ENCODE measurements around the gene FKBP7. TPM values are rescaled to one million over a fixed set of nuclear protein-coding genes. Genes with fewer than 3 reads are reported as not detected.

FKBP7 gene
- total and polyA plus RNA-seq, 2 of the 8 experiments (the other 6 are each of a cell fraction or from before 2014, with no cell fraction given): 3.6 to 7.0 TPM

- Histone ChIP-seq H2BK15ac (ENCODE audit: low read length) (no peak overlapping the region), H3K4ac (replicated peaks; ENCODE audit: insufficient read length, low read depth, low read length) (no peak overlapping the region), H3K79me1 (ENCODE audit: low read depth, low read length) (no peaks in the 10 kb centered on the region), H3K9me3 (ENCODE audit: insufficient read depth in 2 of 2, low read depth in 1 of 2, low read length in 1 of 2) (no peaks in the 10 kb centered on the region), H3K56ac (replicated peaks; ENCODE audit: insufficient read length, low read depth, low read length) (no peak overlapping the region), H3K79me2 (ENCODE audit: control insufficient read depth in 1 of 2, insufficient read depth in 2 of 2, low read length in 2 of 2) (no peaks in the 10 kb centered on the region), H3K4me2 (ENCODE audit: insufficient read depth in 1 of 2, low read depth in 2 of 2, low read length in 2 of 2) (no peak overlapping the region), H3K23me2 (ENCODE audit: low read depth, low read length) (no peaks in the 10 kb centered on the region), H3K18ac (ENCODE audit: extremely low read depth, low read length) (no peak overlapping the region), H2BK5ac (ENCODE audit: low read depth, low read length) (no peak overlapping the region), H3K27me3 (replicated peaks in 1 of 4; ENCODE audit: control insufficient read depth in 3 of 4, extremely low read depth in 1 of 4, insufficient read depth in 3 of 4, low read length in 3 of 4) (no peaks in the 10 kb centered on the region), H3K36me3 (ENCODE audit: control insufficient read depth in 2 of 4, insufficient read depth in 4 of 4, low read length in 3 of 4) (no peaks in the 10 kb centered on the region), H3K4me1 (replicated peaks in 1 of 4; ENCODE audit: control insufficient read depth in 3 of 4, insufficient read depth in 4 of 4, low read length in 3 of 4) (no peaks in the 10 kb centered on the region), H3K23ac (ENCODE audit: insufficient read length) (no peak overlapping the region), H2AK5ac (ENCODE audit: low read depth, low read length) (no peak overlapping the region), H2BK120ac (replicated peaks; ENCODE audit: low read depth, low read length) (no peak overlapping the region), H4K91ac (replicated peaks; ENCODE audit: insufficient read length, low read length) (no peak overlapping the region), H4K20me1 (replicated peaks in 1 of 2; ENCODE audit: control insufficient read depth in 1 of 2, insufficient read depth in 2 of 2, low read length in 2 of 2) (no peaks in the 10 kb centered on the region), H3K14ac (ENCODE audit: insufficient read length) (no peak overlapping the region), H4K5ac (ENCODE audit: insufficient read length, low read depth, low read length) (no peak overlapping the region), H3K27ac (ENCODE audit: low read depth, low read length) (no peak overlapping the region), H2BK20ac (ENCODE audit: low read length) (no peak overlapping the region), H3K9ac (replicated peaks in 1 of 4; ENCODE audit: extremely low read depth in 1 of 4, low read depth in 3 of 4, low read length in 3 of 4) (no peak overlapping the region), H4K8ac (ENCODE audit: extremely low read depth, insufficient read depth, low read length) (no peak overlapping the region), H2BK12ac (ENCODE audit: low read depth, low read length) (no peak overlapping the region), H2AFZ (ENCODE audit: low read length) (no peak overlapping the region), H3K4me3 (ENCODE audit: extremely low read depth in 1 of 4, insufficient read depth in 2 of 4, low read depth in 3 of 4, low read length in 4 of 4) (no peak overlapping the region)
- FAIRE-seq (no peak), DNase-seq (ENCODE audit: low read depth in 1 of 2, low spot score in 2 of 2) (no peak)
- CTCF ChIA-PET (ENCODE audit: partially characterized antibody): interaction anchor here (1.0 to 1.5 kb wide), 2 partner anchors 10 to 13 kb away, joined by 3 read pairs; no protein-coding TSS in a partner anchor
- 89% methylated on average over 7 of the region's 7 CpGs; no CpG with 5 or more reads in 1 of the 2 experiments for WGBS, 2 experiments (ENCODE audit: extremely low coverage in 1 of 2, insufficient coverage in 1 of 2, insufficient read length in 1 of 2, insufficient replicate concordance in 2 of 2, low coverage in 1 of 2, low lambda C conversion rate in 2 of 2, missing lambda C conversion rate in 1 of 2)
- POLR2A ChIA-PET (ENCODE audit: partially characterized antibody): interaction anchor here (1.4 to 4.3 kb wide), 2 partner anchors 19 to 56 kb away, joined by 4 to 23 read pairs; partner anchors contain the start of genes PJVK and PRKRA
- TF ChIP-seq CREB1 (IDR thresholded peaks at IDR 0.05): no peak
- no peak for TF ChIP-seq EGR1 (IDR thresholded peaks at IDR 0.05; ENCODE audit: borderline replicate concordance, low read depth, low read length)
- TF ChIP-seq EP300 (IDR thresholded peaks at IDR 0.05; ENCODE audit: borderline replicate concordance in 1 of 2, low read depth in 2 of 2, low read length in 2 of 2): no peak
- no peak for TF ChIP-seq SAP30 (IDR thresholded peaks at IDR 0.05; ENCODE audit: insufficient read depth, insufficient replicate concordance, low read length)
- no peak for TF ChIP-seq SIRT6 (IDR thresholded peaks at IDR 0.05; ENCODE audit: low read length)
- no peak for TF ChIP-seq TBP (IDR thresholded peaks at IDR 0.05; ENCODE audit: low read depth, low read length)
- TF ChIP-seq JUND (IDR thresholded peaks at IDR 0.05; ENCODE audit: low read length): no peak
- no peak for TF ChIP-seq ZNF274 (IDR thresholded peaks at IDR 0.05; ENCODE audit: borderline replicate concordance, extremely low read depth, low read length)
- no peak for TF ChIP-seq HDAC6 (IDR thresholded peaks at IDR 0.05; ENCODE audit: low read depth, low read length)
- no peak for TF ChIP-seq CBX5 (IDR thresholded peaks at IDR 0.05; ENCODE audit: low read depth, low read length)
- no peak for TF ChIP-seq JUN (IDR thresholded peaks at IDR 0.05; ENCODE audit: low read depth, low read length)
- no peak for TF ChIP-seq TCF12 (IDR thresholded peaks at IDR 0.05; ENCODE audit: low read depth, low read length)
- no peak for TF ChIP-seq FOSL1 (IDR thresholded peaks at IDR 0.05; ENCODE audit: insufficient read depth, low read depth, low read length)
These were observed 9.1 kb downstream of the FKBP7 start for GRCh38 chr2:178469219-178469849.

All from H1 (cell line).